Esophagus squamous epithelium (tissue), 5 donors: ENCODE data around the gene MTNR1A. TPM values are rescaled to one million over a fixed set of nuclear protein-coding genes. Genes with fewer than 3 reads are reported as not detected.

Source experiments
- DNase-seq: peaks from one replicate; lab custom pipeline; 2025; lab: John Stamatoyannopoulos, UW
- H3K27ac ChIP-seq, 4 donors: fragments of 200-600 bp; sonication (generic); one replicate each; pipeline ENCODE4 v1.5.1; 2016 to 2019; ENCODE audit warnings: mild to moderate bottlenecking in 1 of 4
- H3K27me3 ChIP-seq, 4 donors: fragments of 200-600 bp; sonication (generic); 1 replicate in 3 of 4; 2 replicates in 1 of 4; pipeline versions ENCODE4 v1.5.1 to v1.6.0; 2017 to 2021; ENCODE audit warnings: antibody characterized with exemption in 1 of 4
- H3K36me3 ChIP-seq, 3 donors: fragments of 200-600 bp; sonication (generic); one replicate each; pipeline ENCODE4 v1.5.1; 2016 to 2019
- H3K4me1 ChIP-seq, 3 donors: fragments of 200-600 bp; sonication (generic); one replicate each; pipeline ENCODE4 v1.5.1; 2017 to 2019
- H3K4me3 ChIP-seq, 4 donors: fragments of 200-600 bp; sonication (generic); 1 replicate in 3 of 4; 2 replicates in 1 of 4; pipeline ENCODE4 v1.5.1; 2016 to 2019; ENCODE audit warnings: mild to moderate bottlenecking in 2 of 4, moderate library complexity in 1 of 4
- H3K9me3 ChIP-seq, 3 donors: fragments of 200-600 bp; sonication (generic); one replicate each; pipeline ENCODE4 v1.5.1; 2016 to 2019
- POLR2A ChIP-seq, 4 donors: fragments of 450-650 bp; IDR thresholded peaks; one replicate each; pipeline ENCODE4 v1.6.1; 2017; ENCODE audit warnings: antibody characterized with exemption in 4 of 4, mild to moderate bottlenecking in 4 of 4, moderate library complexity in 3 of 4
- WGBS, 2 donors: methylation state at CpG; one replicate each; pipeline ENCODE4 v1.1.5; 2018; 5-methylcytosine and 5-hydroxymethylcytosine counted together
- intact Hi-C: fragments of 100-400 bp; cut with DNase I; formaldehyde crosslinking; loops from one replicate; pipeline ENCODE4 v1.15.0; 2022
- small RNA-seq, 4 donors: library from RNA; depleted of rRNA; stranded (forward); fragments of <200 nt; gene quantifications; one replicate each; pipeline ENCODE3, GENCODE V24; 2016
- total RNA-seq, 4 donors: library from RNA; depleted of rRNA; stranded (reverse); fragments of >200 nt; gene quantifications; one replicate each; pipeline ENCODE4 v1.1.0, GENCODE V29; 2016
- TF ChIP-seq, protein P1 (sequence below), 6 experiments: fragments of 450-650 bp in 4 of 6; fragments of 200-600 bp in 2 of 6; sonication (generic) in 2 of 6; IDR thresholded peaks; one replicate each; pipeline ENCODE4 v1.5.1; 2016 to 2019; ENCODE audit warnings: antibody characterized with exemption in 6 of 6, mild to moderate bottlenecking in 4 of 6, moderate library complexity in 4 of 6
- donor health status: DM: yes; HTN: yes; CAD: no.

MTNR1A gene
- total RNA-seq, 4 donors from 2014 or later, result not detected

DNA sequence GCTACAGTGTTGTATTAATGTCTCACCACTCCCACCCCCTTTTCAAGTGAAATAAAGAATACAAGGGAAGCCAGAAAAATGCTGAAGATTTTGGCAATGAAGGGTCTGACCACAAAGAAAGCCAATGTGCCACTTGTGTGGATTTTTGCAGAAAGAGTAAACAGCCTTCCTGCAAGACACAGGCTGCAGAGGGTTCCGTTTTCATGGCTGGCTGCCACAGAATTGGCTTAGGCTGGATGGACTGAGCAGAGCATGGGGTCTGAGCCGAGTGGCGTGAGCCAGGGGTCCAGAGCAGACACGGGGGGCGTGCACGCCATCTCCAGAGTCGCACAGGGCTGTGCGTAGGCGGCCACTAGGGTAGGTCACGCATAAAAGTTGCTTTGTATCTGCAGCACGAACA lies 69.2 kb downstream of the MTNR1A start:
- H3K9me3 ChIP-seq, result no peaks in the 10 kb centered on the region
- peak overlapping the region in 1 of 4 donors; percentile 36 for H3K4me3 ChIP-seq
- 23 to 42% methylated on average over 4 to 6 of the region's 11 CpGs for WGBS, 2 donors
- no peak overlapping the region for H3K27ac ChIP-seq
- no peak for TF ChIP-seq POLR2A (IDR thresholded peaks at IDR 0.05)
- TF ChIP-seq, protein P1, sequence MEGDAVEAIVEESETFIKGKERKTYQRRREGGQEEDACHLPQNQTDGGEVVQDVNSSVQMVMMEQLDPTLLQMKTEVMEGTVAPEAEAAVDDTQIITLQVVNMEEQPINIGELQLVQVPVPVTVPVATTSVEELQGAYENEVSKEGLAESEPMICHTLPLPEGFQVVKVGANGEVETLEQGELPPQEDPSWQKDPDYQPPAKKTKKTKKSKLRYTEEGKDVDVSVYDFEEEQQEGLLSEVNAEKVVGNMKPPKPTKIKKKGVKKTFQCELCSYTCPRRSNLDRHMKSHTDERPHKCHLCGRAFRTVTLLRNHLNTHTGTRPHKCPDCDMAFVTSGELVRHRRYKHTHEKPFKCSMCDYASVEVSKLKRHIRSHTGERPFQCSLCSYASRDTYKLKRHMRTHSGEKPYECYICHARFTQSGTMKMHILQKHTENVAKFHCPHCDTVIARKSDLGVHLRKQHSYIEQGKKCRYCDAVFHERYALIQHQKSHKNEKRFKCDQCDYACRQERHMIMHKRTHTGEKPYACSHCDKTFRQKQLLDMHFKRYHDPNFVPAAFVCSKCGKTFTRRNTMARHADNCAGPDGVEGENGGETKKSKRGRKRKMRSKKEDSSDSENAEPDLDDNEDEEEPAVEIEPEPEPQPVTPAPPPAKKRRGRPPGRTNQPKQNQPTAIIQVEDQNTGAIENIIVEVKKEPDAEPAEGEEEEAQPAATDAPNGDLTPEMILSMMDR (IDR thresholded peaks at IDR 0.05), result no peak
- intact Hi-C loops, result no loop called here
- H3K4me1 ChIP-seq, result peaks cover 0 to 15% (median 0%) of the 10 kb centered on the region in 3 donors
- no peaks in the 10 kb centered on the region for H3K36me3 ChIP-seq
- no peak for DNase-seq
- H3K27me3 ChIP-seq, result peaks cover 0 to 8% (median 0%) of the 10 kb centered on the region in 4 donors

- no peak overlapping the region for H3K27ac ChIP-seq
- H3K9me3 ChIP-seq, result no peaks in the 10 kb centered on the region
- 5 to 23% methylated on average over 3 to 4 of the region's 14 CpGs for WGBS, 2 donors
- DNase-seq, result no peak
- peak overlapping the region in 2 of 4 donors; percentile 24 to 36 for H3K4me3 ChIP-seq
- intact Hi-C loops, result no loop called here
- H3K4me1 ChIP-seq, result peaks cover 0 to 15% (median 0%) of the 10 kb centered on the region in 3 donors
- H3K27me3 ChIP-seq, result peaks cover 0 to 8% (median 0%) of the 10 kb centered on the region in 4 donors
- no peak for TF ChIP-seq POLR2A (IDR thresholded peaks at IDR 0.05)
- no peaks in the 10 kb centered on the region for H3K36me3 ChIP-seq
Measured at GRCh38 chr4:186485561-186486062, 69.8 kb downstream of the MTNR1A start.

DNA sequence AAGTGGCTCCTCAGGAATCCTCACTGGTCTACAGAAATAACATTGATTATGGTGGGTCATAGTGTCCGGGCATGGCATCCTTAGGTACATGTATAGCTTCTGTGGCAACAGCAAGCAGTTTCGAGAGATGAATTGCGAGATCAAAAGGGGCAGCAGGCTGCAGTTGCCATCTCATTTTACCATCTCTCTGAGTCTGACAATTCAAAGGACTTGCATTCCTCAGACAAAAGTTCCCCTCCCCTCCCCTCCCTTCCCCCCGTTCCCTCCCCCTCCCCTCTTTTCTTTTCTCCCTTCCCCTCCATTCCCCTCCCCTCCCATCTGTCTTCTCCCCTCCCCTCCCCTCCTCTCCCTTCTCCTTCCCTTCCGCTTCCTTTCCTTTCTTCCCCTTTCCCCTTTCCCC lies 70.2 kb downstream of the MTNR1A start:
- Histone ChIP-seq H3K9me3 (no peaks in the 10 kb centered on the region), H3K4me3 (peak overlapping the region in 2 of 4 donors; percentile 24 to 36), H3K36me3 (no peaks in the 10 kb centered on the region), H3K27ac (no peak overlapping the region), H3K4me1 (peaks cover 0 to 15% (median 0%) of the 10 kb centered on the region in 3 donors), H3K27me3 (peaks cover 0 to 8% (median 0%) of the 10 kb centered on the region in 4 donors)
- TF ChIP-seq POLR2A (IDR thresholded peaks at IDR 0.05), result no peak
- TF ChIP-seq, protein P1 (IDR thresholded peaks at IDR 0.05), result no peak
- DNase-seq, result no peak
- WGBS, 2 donors, result 30 to 33% methylated on average over 4 to 5 of the region's 5 CpGs
- intact Hi-C loops, result no loop called here

DNA sequence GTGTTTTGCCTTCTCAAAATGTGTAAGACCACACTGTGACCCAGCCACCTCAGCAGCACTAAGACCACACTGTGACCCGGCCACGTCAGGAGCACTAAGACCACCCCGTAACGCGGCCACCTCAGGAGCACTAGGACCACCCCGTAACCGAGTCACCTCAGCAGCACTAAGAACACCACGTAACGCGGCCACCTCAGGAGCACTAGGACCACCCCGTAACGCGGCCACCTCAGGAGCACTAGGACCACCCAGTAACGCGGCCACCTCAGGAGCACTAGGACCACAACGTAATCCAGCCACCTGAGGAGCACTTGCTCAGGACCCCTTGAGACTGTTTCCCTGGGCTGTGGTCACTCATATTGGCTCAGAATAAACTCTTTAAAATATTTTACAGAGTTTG lies 71.7 kb downstream of the MTNR1A start:
- no peaks in the 10 kb centered on the region for H3K36me3 ChIP-seq
- peaks cover 0 to 8% (median 0%) of the 10 kb centered on the region in 4 donors for H3K27me3 ChIP-seq
- intact Hi-C loops, result no loop called here
- no peaks in the 10 kb centered on the region for H3K9me3 ChIP-seq
- no peak for DNase-seq
- H3K4me1 ChIP-seq, result peaks cover 0 to 15% (median 0%) of the 10 kb centered on the region in 3 donors
- H3K4me3 ChIP-seq, result no peak overlapping the region
- 94 to 100% methylated on average over 6 to 16 of the region's 16 CpGs for WGBS, 2 donors
- no peak overlapping the region for H3K27ac ChIP-seq
- no peak for TF ChIP-seq POLR2A (IDR thresholded peaks at IDR 0.05)
- TF ChIP-seq, protein P1 (IDR thresholded peaks at IDR 0.05), result no peak

Small RNA genes lying within 50 kb of the gene (small RNA-seq; reads per million reads assigned to genes)
- gene RNU6-1055P, result 0 reads per million in 4 donors

Other genes starting within 250 kb of the MTNR1A start
- 100 to 1,000 TPM in 1 of 4 donors, 10 to 100 TPM in 3; 21.0 to 109 (median 76.4) TPM for gene FAT1, start 168.3 kb upstream of the MTNR1A start, total RNA-seq